B cell (primary cell): Measurements from ENCODE around the gene SLC25A21. TPM values are rescaled to one million over a fixed set of nuclear protein-coding genes. Genes with fewer than 3 reads are reported as not detected.

ENCODE experiments used
- ATAC-seq: fragments of 200-7000 bp; cut with Tn5 transposase; one replicate; pipeline ENCODE4 v1.10.0; 2021; ENCODE audit warnings: low read depth, mild to moderate bottlenecking, moderate number of reproducible peaks, moderate library complexity
- CTCF ChIA-PET: fragments of 350-600 bp; sonication (Branson Sonifier 250); formaldehyde crosslinking; loops from one replicate; lab custom pipeline; 2021; ENCODE audit warnings: antibody characterized with exemption, inconsistent platforms; lab: Charles Lee
- POLR2A ChIA-PET: fragments of 350-600 bp; sonication (Branson Sonifier 250); formaldehyde crosslinking; loops from one replicate; lab custom pipeline; 2021; ENCODE audit warnings: antibody characterized with exemption; lab: Charles Lee
- DNase-seq: peaks from one replicate; pipeline ENCODE4 v3.0.0; 2013
- H2AFZ ChIP-seq: 2 replicates; pipeline ENCODE4 v1.6.1; 2012; ENCODE audit warnings: mild to moderate bottlenecking, low read depth, low read length; ENCODE audit not compliant: insufficient read depth, poor library complexity, severe bottlenecking
- H3K27ac ChIP-seq, 2 donors: 1 replicate in 1 of 2; 2 replicates in 1 of 2; pipeline ENCODE4 v1.5.1; 2012 to 2013; ENCODE audit warnings: low read length in 2 of 2, mild to moderate bottlenecking in 2 of 2, moderate library complexity in 1 of 2
- H3K27me3 ChIP-seq, 4 experiments: fragments of 200-600 bp in 1 of 4; sonication (generic) in 1 of 4; replicated peaks in 1 of 4; 1 replicate in 2 of 4; 2 replicates in 2 of 4; pipeline versions ENCODE4 v1.6.1 to v1.7.0; 2013 to 2016; ENCODE audit warnings: low read length in 3 of 4, mild to moderate bottlenecking in 2 of 4, mixed read lengths in 1 of 4, moderate library complexity in 1 of 4; ENCODE audit not compliant: insufficient read depth in 4 of 4, control insufficient read depth in 3 of 4; ENCODE audit errors: control extremely low read depth in 1 of 4
- H3K36me3 ChIP-seq, 2 experiments: replicated peaks in 1 of 2; 1 replicate in 1 of 2; 2 replicates in 1 of 2; pipeline versions ENCODE4 v1.6.1 to v1.7.1; 2013; ENCODE audit warnings: low read length in 1 of 2; ENCODE audit not compliant: insufficient read depth in 2 of 2, control insufficient read depth in 1 of 2; ENCODE audit errors: control extremely low read depth in 1 of 2, extremely low read depth in 1 of 2
- H3K4me1 ChIP-seq, 2 donors: fragments of 200-600 bp in 1 of 2; sonication (generic) in 1 of 2; 1 replicate in 1 of 2; 2 replicates in 1 of 2; pipeline versions ENCODE4 v1.5.1 to v1.6.1; 2013 to 2017; ENCODE audit warnings: low read length in 2 of 2; ENCODE audit not compliant: control insufficient read depth in 2 of 2, insufficient read depth in 2 of 2
- H3K4me2 ChIP-seq: replicated peaks from 2 replicates; pipeline ENCODE3; 2012; ENCODE audit warnings: mild to moderate bottlenecking, low read depth, low read length; ENCODE audit not compliant: poor library complexity, severe bottlenecking
- H3K4me3 ChIP-seq, 5 experiments: fragments of 200-600 bp in 1 of 5; sonication (generic) in 1 of 5; 1 replicate in 3 of 5; 2 replicates in 2 of 5; pipeline versions ENCODE4 v1.5.1 to v1.7.0; 2011 to 2016; ENCODE audit warnings: low read length in 4 of 5, mild to moderate bottlenecking in 4 of 5, low read depth in 2 of 5, control low read depth in 1 of 5, moderate library complexity in 1 of 5; ENCODE audit not compliant: insufficient read depth in 1 of 5; ENCODE audit errors: control extremely low read depth in 1 of 5, extremely low read depth in 1 of 5
- H3K79me2 ChIP-seq: fragments of 200-600 bp; sonication (generic); one replicate; pipeline ENCODE4 v1.6.0; 2016; ENCODE audit warnings: low read length; ENCODE audit not compliant: control insufficient read depth, insufficient read depth
- H3K9ac ChIP-seq: fragments of 200-600 bp; sonication (generic); 2 replicates; pipeline ENCODE4 v1.6.1; 2017; ENCODE audit warnings: mild to moderate bottlenecking, low read length, moderate library complexity
- H3K9me3 ChIP-seq, 3 donors: one replicate each; pipeline versions ENCODE4 v1.6.1 to v1.7.1; 2013; ENCODE audit warnings: low read length in 2 of 3; ENCODE audit not compliant: control insufficient read depth in 2 of 3, insufficient read depth in 1 of 3; ENCODE audit errors: control extremely low read depth in 1 of 3
- H4K20me1 ChIP-seq: 2 replicates; pipeline ENCODE4 v1.6.0; 2012; ENCODE audit warnings: mild to moderate bottlenecking, low read length; ENCODE audit not compliant: insufficient read depth, control insufficient read depth, poor library complexity, severe bottlenecking
- H3K27ac Mint-ChIP-seq: one replicate; pipeline ENCODE4 v1.8.0; 2021; ENCODE audit warnings: mixed read lengths
- H3K27me3 Mint-ChIP-seq: one replicate; pipeline ENCODE4 v1.8.0; 2021; ENCODE audit warnings: mixed read lengths
- H3K4me1 Mint-ChIP-seq: one replicate; pipeline ENCODE4 v1.8.0; 2021; ENCODE audit warnings: mixed read lengths
- H3K4me3 Mint-ChIP-seq: one replicate; pipeline ENCODE4 v1.8.0; 2021; ENCODE audit warnings: mixed read lengths
- H3K9me3 Mint-ChIP-seq: one replicate; pipeline ENCODE4 v1.8.0; 2022; ENCODE audit warnings: mixed read lengths; ENCODE audit not compliant: insufficient read depth
- EZH2 ChIP-seq: IDR thresholded peaks from 2 replicates; pipeline ENCODE4 v1.6.1; 2012; ENCODE audit warnings: borderline replicate concordance, low read depth, mild to moderate bottlenecking, moderate library complexity, low read length; ENCODE audit not compliant: insufficient read depth, poor library complexity, severe bottlenecking
- WGBS: methylation state at CpG from one replicate; pipeline ENCODE4 v1.1.5; 2013; ENCODE audit warnings: missing lambda C conversion rate; ENCODE audit not compliant: insufficient coverage; 5-methylcytosine and 5-hydroxymethylcytosine counted together
- intact Hi-C: fragments of 100-400 bp; cut with micrococcal nuclease; formaldehyde crosslinking; loops from one replicate; pipeline ENCODE4 v1.10.0; 2022
- polyA plus RNA-seq: library from polyadenylated mRNA; depleted of rRNA; stranded (reverse); fragments of >200 nt; gene quantifications from 2 replicates; pipeline ENCODE4 v1.2.3, GENCODE V29; 2012
- total RNA-seq, 2 donors: library from RNA; stranded (reverse); fragments of 120-200 nt in 1 of 2; gene quantifications; 1 replicate in 1 of 2; 2 replicates in 1 of 2; pipeline versions ENCODE4 v1.2.3 to v1.2.4, GENCODE V29; 2013 to 2022
- TF ChIP-seq, protein P1 (sequence below): fragments of 200-600 bp; IDR thresholded peaks from one replicate; pipeline ENCODE4 v1.8.0; 2022; ENCODE audit warnings: antibody characterized with exemption, mild to moderate bottlenecking

Gene SLC25A21
- total and polyA plus RNA-seq, 2 donors (not counting 1 experiment from before 2014, with no cell fraction given): not detected

DNA sequence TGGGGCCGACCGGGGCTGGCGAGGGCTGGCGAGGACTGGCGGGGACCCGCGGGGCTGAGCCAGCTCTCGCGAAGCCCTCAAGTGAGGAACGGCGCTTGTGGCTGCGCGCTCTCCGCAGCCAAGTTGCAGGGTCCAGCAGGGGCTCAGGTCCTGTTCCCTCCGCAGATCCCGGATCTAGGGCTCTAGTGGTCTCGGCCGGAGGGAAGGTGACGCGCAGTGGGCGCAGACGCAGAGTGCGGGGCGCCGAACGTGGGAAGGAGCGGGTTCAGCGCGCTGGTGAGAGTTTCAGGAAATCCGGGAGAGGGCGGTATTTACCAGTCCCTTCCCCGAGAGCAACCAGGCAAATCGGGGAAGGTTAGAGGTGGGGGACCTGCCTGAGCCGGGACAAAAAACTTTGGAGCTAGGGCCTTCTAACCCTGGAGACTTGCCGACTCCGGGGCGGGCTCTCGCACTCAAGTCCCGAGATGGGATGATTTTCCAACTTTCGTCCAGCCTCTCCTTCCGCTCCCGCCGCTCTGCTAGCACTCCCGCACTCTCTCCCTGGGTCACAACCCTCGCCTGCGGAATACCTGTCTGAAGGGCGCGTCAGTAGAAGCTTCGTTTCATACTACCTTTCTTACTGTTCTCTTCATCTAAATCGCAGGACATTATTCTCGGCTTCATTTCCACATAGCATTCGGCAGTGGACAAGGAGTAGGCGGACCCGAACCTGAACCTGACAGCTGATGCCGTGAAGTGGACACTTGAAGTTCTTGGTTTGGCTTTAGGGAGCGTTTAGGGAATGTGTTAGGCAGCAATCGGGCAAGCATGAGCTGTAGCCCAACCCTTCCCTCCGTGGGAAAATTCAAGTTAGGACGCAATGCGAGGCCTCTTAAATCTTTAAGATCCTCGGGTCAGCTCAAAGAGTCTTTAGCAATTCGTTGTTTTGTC, 524.3 kb downstream of the SLC25A21 start:
- DNase-seq: no peak
- Histone ChIP-seq H4K20me1 (no peaks in the 10 kb centered on the region), H3K9ac (no peak overlapping the region), H3K4me3 (no peak overlapping the region), H3K27me3 (peaks cover 0 to 53% (median 30%) of the 10 kb centered on the region in 4 experiments), H3K9me3 (peaks cover 0 to 18% (median 0%) of the 10 kb centered on the region in 3 donors), H3K4me1 (no peaks in the 10 kb centered on the region), H3K27ac (no peak overlapping the region), H3K79me2 (no peaks in the 10 kb centered on the region), H2AFZ (no peak overlapping the region), H3K4me2 (no peak overlapping the region), H3K36me3 (no peaks in the 10 kb centered on the region)
- intact Hi-C loops: no loop called here
- WGBS: 11% methylated on average over 57 of the region's 62 CpGs
- H3K4me1 Mint-ChIP-seq: no peaks in the 10 kb centered on the region
- H3K4me3 Mint-ChIP-seq: no peak overlapping the region
- TF ChIP-seq, protein P1, sequence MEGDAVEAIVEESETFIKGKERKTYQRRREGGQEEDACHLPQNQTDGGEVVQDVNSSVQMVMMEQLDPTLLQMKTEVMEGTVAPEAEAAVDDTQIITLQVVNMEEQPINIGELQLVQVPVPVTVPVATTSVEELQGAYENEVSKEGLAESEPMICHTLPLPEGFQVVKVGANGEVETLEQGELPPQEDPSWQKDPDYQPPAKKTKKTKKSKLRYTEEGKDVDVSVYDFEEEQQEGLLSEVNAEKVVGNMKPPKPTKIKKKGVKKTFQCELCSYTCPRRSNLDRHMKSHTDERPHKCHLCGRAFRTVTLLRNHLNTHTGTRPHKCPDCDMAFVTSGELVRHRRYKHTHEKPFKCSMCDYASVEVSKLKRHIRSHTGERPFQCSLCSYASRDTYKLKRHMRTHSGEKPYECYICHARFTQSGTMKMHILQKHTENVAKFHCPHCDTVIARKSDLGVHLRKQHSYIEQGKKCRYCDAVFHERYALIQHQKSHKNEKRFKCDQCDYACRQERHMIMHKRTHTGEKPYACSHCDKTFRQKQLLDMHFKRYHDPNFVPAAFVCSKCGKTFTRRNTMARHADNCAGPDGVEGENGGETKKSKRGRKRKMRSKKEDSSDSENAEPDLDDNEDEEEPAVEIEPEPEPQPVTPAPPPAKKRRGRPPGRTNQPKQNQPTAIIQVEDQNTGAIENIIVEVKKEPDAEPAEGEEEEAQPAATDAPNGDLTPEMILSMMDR: no peak
- no peak for TF ChIP-seq EZH2
- peaks cover 62% of the 10 kb centered on the region for H3K27me3 Mint-ChIP-seq
- no peak for ATAC-seq
- CTCF ChIA-PET: no interaction called here
- no peak overlapping the region for H3K27ac Mint-ChIP-seq
- POLR2A ChIA-PET: no interaction called here
- H3K9me3 Mint-ChIP-seq: peaks cover 2% of the 10 kb centered on the region

DNA sequence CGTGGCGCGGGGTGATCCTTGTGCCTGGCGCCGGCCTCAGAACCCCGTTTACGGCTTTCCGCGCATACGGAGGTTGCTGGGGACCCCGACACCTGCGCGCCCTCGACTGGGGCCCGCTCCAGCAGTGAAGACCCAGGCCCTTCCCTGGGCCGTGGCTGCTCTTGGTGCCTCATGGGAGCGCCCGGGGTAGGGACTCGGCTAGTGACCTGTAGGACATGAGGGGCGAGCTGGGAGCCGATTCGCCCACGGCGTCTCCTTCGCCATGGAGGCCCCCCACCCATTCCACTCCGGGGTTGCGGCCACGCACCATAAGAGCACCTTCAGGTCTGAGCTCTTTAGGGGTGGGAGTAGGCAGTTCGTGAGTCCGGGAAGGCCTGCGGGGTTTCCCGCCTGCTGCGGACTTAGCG, 525.0 kb downstream of the SLC25A21 start:
- TF ChIP-seq, protein P1: no peak
- TF ChIP-seq EZH2: no peak
- Mint-ChIP-seq H3K4me1 (no peaks in the 10 kb centered on the region), H3K27ac (no peak overlapping the region), H3K27me3 (peaks cover 55% of the 10 kb centered on the region), H3K4me3 (no peak overlapping the region), H3K9me3 (peaks cover 2% of the 10 kb centered on the region)
- Histone ChIP-seq H3K79me2 (no peaks in the 10 kb centered on the region), H3K36me3 (no peaks in the 10 kb centered on the region), H3K4me1 (no peaks in the 10 kb centered on the region), H3K9ac (no peak overlapping the region), H2AFZ (no peak overlapping the region), H3K9me3 (peaks cover 0 to 18% (median 0%) of the 10 kb centered on the region in 3 donors), H3K4me2 (no peak overlapping the region), H4K20me1 (no peaks in the 10 kb centered on the region), H3K27me3 (peaks cover 0 to 49% (median 25%) of the 10 kb centered on the region in 4 experiments), H3K27ac (no peak overlapping the region), H3K4me3 (no peak overlapping the region)
- POLR2A ChIA-PET: no interaction called here
- DNase-seq (no peak), ATAC-seq (no peak)
- CTCF ChIA-PET: no interaction called here
- WGBS: 19% methylated on average over 33 of the region's 34 CpGs
- intact Hi-C loops: no loop called here
